OCI-LY7 (cell line): Measurements from ENCODE around the gene NECAB2. TPM values are rescaled to one million over a fixed set of nuclear protein-coding genes. Genes with fewer than 3 reads are reported as not detected.

Source experiments
- BruUV-seq: library from RNA; stranded (reverse); fragments of 400-500 nt; replicated peaks from 2 replicates; lab custom pipeline; 2021; lab: Mats Ljungman, UMichigan
- CTCF ChIA-PET: fragments of 300-600 bp; sonication (Branson Sonifier 250); formaldehyde crosslinking; loops from one replicate; lab custom pipeline; 2022; ENCODE audit warnings: antibody characterized with exemption; ENCODE audit not compliant: unreplicated experiment; lab: Charles Lee
- POLR2A ChIA-PET: fragments of 300-600 bp; sonication (Branson Sonifier 250); formaldehyde crosslinking; loops from one replicate; lab custom pipeline; 2022; ENCODE audit warnings: antibody characterized with exemption; lab: Charles Lee
- DNase-seq: peaks from one replicate; pipeline ENCODE4 v3.0.0-alpha.2; 2015; ENCODE audit warnings: low spot score
- H2AFZ ChIP-seq: fragments of 200-600 bp; sonication (generic), shearing (Covaris generic); 2 replicates; pipeline ENCODE4 v1.6.1; 2014; ENCODE audit warnings: mild to moderate bottlenecking, antibody characterized with exemption, low read length, moderate library complexity
- H3K27ac ChIP-seq: fragments of 200-600 bp; sonication (generic); 2 replicates; pipeline ENCODE4 v1.5.1; 2014; ENCODE audit warnings: mixed run types, low read depth, mild to moderate bottlenecking, moderate library complexity, low read length, inconsistent platforms; ENCODE audit not compliant: poor library complexity, severe bottlenecking
- H3K36me3 ChIP-seq: fragments of 200-600 bp; sonication (generic); 2 replicates; pipeline ENCODE4 v1.6.1; 2014; ENCODE audit warnings: mild to moderate bottlenecking, antibody characterized with exemption, low read length, moderate library complexity, mixed read lengths; ENCODE audit not compliant: insufficient read depth
- H3K4me1 ChIP-seq: fragments of 200-600 bp; sonication (generic); 2 replicates; pipeline ENCODE4 v1.5.1; 2014; ENCODE audit warnings: mild to moderate bottlenecking, low read length; ENCODE audit not compliant: insufficient read depth, poor library complexity, severe bottlenecking
- H3K4me2 ChIP-seq: fragments of 200-600 bp; sonication (generic); 2 replicates; pipeline ENCODE4 v1.6.1; 2014; ENCODE audit warnings: mild to moderate bottlenecking, low read length
- H3K4me3 ChIP-seq: fragments of 200-600 bp; sonication (generic); 2 replicates; pipeline ENCODE4 v1.5.1; 2014; ENCODE audit warnings: mild to moderate bottlenecking, low read depth, low read length; ENCODE audit not compliant: poor library complexity, severe bottlenecking
- H3K79me2 ChIP-seq: fragments of 200-600 bp; sonication (generic); 2 replicates; pipeline ENCODE4 v1.6.1; 2016; ENCODE audit warnings: low read depth, mild to moderate bottlenecking, low read length, moderate library complexity, mixed read lengths; ENCODE audit not compliant: insufficient read depth
- H3K9me2 ChIP-seq: fragments of 200-600 bp; sonication (generic); 2 replicates; pipeline ENCODE4 v1.6.1; 2016; ENCODE audit warnings: mild to moderate bottlenecking, low read length, mixed read lengths; ENCODE audit not compliant: insufficient read depth
- H3K9me3 ChIP-seq: fragments of 200-600 bp; sonication (generic); 2 replicates; pipeline ENCODE4 v1.6.1; 2014; ENCODE audit warnings: mild to moderate bottlenecking, mixed run types, low read length, mixed read lengths
- H4K20me1 ChIP-seq: fragments of 200-600 bp; sonication (generic); 2 replicates; pipeline ENCODE4 v1.6.1; 2014; ENCODE audit warnings: mild to moderate bottlenecking, antibody characterized with exemption, low read length, moderate library complexity, mixed read lengths; ENCODE audit not compliant: insufficient read depth
- EZH2phosphoT487 ChIP-seq: fragments of 200-600 bp; sonication (generic); IDR thresholded peaks from 2 replicates; pipeline ENCODE4 v1.6.1; 2018; ENCODE audit warnings: low read depth, borderline replicate concordance, mild to moderate bottlenecking, mixed run types, antibody characterized with exemption, low read length, moderate library complexity, mixed read lengths
- intact Hi-C: fragments of 100-400 bp; cut with micrococcal nuclease; formaldehyde crosslinking; loops from one replicate; pipeline ENCODE4 v1.10.0; 2022; ENCODE audit not compliant: unreplicated experiment
- total RNA-seq, 2 experiments: library from RNA; depleted of rRNA in 1 of 2; stranded (reverse); fragments of >200 nt in 1 of 2; shearing (Covaris generic) in 1 of 2; gene quantifications; 2 replicates each; pipeline ENCODE4 v1.2.3, GENCODE V29; 2014 to 2022
- TF ChIP-seq, protein P1 (sequence below): fragments of 200-600 bp; sonication (generic); conservative IDR thresholded peaks from 2 replicates; pipeline ENCODE4 v1.5.1; 2014; ENCODE audit warnings: mild to moderate bottlenecking, antibody characterized with exemption, low read length, moderate library complexity, mixed read lengths

Gene NECAB2
- total RNA-seq, 2 experiments from 2014 or later = not detected

DNA sequence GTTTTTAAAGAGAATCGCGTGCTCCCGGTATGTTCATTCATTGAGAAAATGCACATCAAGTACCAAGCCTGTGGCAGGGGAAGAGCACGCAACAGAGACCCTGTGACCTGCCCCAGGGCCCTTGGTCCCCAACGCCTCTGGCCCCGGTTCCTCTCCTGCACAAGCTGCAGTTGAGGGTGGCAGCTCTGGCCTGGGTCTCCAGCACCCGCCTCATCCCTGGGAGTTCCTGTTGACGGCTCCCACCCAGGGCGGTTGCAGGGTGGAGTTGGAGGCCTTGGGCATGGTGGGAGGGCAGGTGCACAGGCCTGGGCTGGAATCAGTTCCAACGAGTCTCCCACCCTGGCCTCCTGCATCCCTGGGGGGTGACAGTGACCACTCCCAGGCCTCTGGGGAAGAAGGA lies 5.0 kb downstream of the NECAB2 start:
- H3K9me2 ChIP-seq = no peaks in the 10 kb centered on the region
- BruUV-seq = no TSS peak
- no peaks in the 10 kb centered on the region for H3K79me2 ChIP-seq
- intact Hi-C loops = no loop called here
- H3K4me2 ChIP-seq = no peak overlapping the region
- POLR2A ChIA-PET = no interaction called here
- H3K36me3 ChIP-seq = no peaks in the 10 kb centered on the region
- H2AFZ ChIP-seq = no peak overlapping the region
- H3K27ac ChIP-seq = no peak overlapping the region
- DNase-seq = no peak
- TF ChIP-seq, protein P1, sequence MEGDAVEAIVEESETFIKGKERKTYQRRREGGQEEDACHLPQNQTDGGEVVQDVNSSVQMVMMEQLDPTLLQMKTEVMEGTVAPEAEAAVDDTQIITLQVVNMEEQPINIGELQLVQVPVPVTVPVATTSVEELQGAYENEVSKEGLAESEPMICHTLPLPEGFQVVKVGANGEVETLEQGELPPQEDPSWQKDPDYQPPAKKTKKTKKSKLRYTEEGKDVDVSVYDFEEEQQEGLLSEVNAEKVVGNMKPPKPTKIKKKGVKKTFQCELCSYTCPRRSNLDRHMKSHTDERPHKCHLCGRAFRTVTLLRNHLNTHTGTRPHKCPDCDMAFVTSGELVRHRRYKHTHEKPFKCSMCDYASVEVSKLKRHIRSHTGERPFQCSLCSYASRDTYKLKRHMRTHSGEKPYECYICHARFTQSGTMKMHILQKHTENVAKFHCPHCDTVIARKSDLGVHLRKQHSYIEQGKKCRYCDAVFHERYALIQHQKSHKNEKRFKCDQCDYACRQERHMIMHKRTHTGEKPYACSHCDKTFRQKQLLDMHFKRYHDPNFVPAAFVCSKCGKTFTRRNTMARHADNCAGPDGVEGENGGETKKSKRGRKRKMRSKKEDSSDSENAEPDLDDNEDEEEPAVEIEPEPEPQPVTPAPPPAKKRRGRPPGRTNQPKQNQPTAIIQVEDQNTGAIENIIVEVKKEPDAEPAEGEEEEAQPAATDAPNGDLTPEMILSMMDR = no peak
- no peak for TF ChIP-seq EZH2phosphoT487
- no peaks in the 10 kb centered on the region for H4K20me1 ChIP-seq
- no peak overlapping the region for H3K4me3 ChIP-seq
- CTCF ChIA-PET = no interaction called here
- H3K9me3 ChIP-seq = no peaks in the 10 kb centered on the region
- no peaks in the 10 kb centered on the region for H3K4me1 ChIP-seq

DNA sequence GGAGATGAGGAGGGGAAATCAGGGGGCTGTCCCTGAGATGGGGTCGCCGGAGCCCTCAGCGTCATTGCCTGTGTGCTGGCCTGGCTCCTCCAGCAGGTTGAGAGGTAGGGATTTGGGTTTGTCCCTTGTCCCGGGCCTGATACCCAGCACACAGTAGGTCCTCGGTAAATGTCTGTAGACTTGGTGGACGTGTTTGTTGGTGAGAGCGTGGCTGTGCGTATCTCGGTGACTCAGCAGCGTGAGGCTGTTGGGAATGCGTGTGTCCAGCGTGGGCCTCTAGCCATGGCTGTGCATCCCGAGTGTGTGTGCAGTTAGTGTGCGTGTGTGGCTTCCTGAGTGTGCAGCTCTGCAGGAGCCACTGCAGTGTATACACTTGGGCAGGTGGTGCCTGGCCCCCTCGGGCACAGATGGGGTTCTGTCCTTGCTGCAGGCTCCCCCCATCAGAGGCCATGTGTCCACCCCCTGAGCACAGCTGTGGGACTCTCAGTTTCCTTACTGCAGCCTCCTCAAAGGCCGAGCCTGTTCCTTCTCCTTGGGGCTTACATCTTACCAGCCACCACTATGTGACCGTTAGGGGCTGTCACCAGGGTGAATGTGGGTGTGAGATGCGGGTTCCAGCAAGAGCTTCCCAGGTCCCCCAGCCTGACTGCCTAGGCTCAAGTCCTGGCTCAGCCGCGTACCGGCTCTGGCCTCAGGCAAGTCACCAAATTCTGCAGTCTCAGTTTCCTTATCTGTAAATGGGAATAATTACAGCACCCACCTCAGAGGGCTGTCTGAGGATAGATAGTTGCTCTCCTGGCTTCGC lies 5.7 kb downstream of the NECAB2 start:
- H4K20me1 ChIP-seq = no peaks in the 10 kb centered on the region
- no peak overlapping the region for H3K27ac ChIP-seq
- no peaks in the 10 kb centered on the region for H3K4me1 ChIP-seq
- TF ChIP-seq, protein P1 = no peak
- TF ChIP-seq EZH2phosphoT487 = no peak
- POLR2A ChIA-PET = no interaction called here
- intact Hi-C loops = no loop called here
- DNase-seq = no peak
- no peaks in the 10 kb centered on the region for H3K9me2 ChIP-seq
- BruUV-seq = no TSS peak
- H3K9me3 ChIP-seq = no peaks in the 10 kb centered on the region
- CTCF ChIA-PET = no interaction called here
- H2AFZ ChIP-seq = no peak overlapping the region
- no peak overlapping the region for H3K4me3 ChIP-seq
- no peaks in the 10 kb centered on the region for H3K79me2 ChIP-seq
- H3K36me3 ChIP-seq = no peaks in the 10 kb centered on the region
- no peak overlapping the region for H3K4me2 ChIP-seq

DNA sequence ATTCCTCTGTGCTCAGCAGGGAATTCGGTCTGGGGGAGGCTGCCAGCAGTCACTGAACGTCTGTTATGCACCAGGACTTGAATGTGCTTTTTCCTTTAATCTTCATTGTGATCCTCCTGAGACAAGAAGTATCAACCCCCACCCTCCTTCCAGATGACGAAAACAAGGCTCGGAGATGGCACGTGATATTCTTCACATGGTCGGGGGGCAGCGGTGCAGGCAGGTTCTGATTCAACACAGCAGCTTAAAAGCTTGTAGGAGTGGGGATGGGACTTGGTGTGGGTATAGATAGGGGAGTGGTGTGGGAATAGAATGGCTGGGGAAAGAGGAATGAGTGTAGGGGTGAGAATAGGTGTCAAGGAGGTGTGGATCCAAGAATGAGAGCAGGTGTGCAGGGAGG lies 6.4 kb downstream of the NECAB2 start:
- Histone ChIP-seq H3K27ac (no peak overlapping the region), H3K4me1 (no peaks in the 10 kb centered on the region), H3K4me2 (no peak overlapping the region), H3K9me2 (no peaks in the 10 kb centered on the region), H3K4me3 (no peak overlapping the region), H3K36me3 (no peaks in the 10 kb centered on the region), H3K79me2 (no peaks in the 10 kb centered on the region), H2AFZ (no peak overlapping the region), H3K9me3 (no peaks in the 10 kb centered on the region), H4K20me1 (no peaks in the 10 kb centered on the region)
- no peak for TF ChIP-seq EZH2phosphoT487
- TF ChIP-seq, protein P1 = no peak
- POLR2A ChIA-PET = no interaction called here
- CTCF ChIA-PET = no interaction called here
- intact Hi-C loops = no loop called here
- no TSS peak for BruUV-seq
- no peak for DNase-seq
